Calu3 (cell line): Measurements from ENCODE around the gene TCIRG1. TPM values are rescaled to one million over a fixed set of nuclear protein-coding genes. Genes with fewer than 3 reads are reported as not detected.

Source experiments
- BruUV-seq: library from RNA; stranded (reverse); fragments of 400-500 nt; replicated peaks from 2 replicates; lab custom pipeline; 2021; lab: Mats Ljungman, UMichigan
- CTCF ChIA-PET: fragments of 300-600 bp; sonication (Branson Sonifier 250); formaldehyde crosslinking; loops from one replicate; lab custom pipeline; 2022; ENCODE audit warnings: antibody characterized with exemption; lab: Charles Lee
- DNase-seq: peaks from one replicate; pipeline ENCODE4 v3.0.0; 2022
- H3K27ac Mint-ChIP-seq: one replicate; pipeline ENCODE4 v1.8.0; 2022; ENCODE audit warnings: mixed read lengths; ENCODE audit not compliant: unreplicated experiment
- H3K27me3 Mint-ChIP-seq: one replicate; pipeline ENCODE4 v1.8.0; 2022; ENCODE audit warnings: mixed read lengths; ENCODE audit not compliant: unreplicated experiment
- H3K36me3 Mint-ChIP-seq: one replicate; pipeline ENCODE4 v1.8.0; 2022; ENCODE audit warnings: mild to moderate bottlenecking, moderate library complexity, mixed read lengths; ENCODE audit not compliant: insufficient read depth, unreplicated experiment
- H3K4me1 Mint-ChIP-seq: one replicate; pipeline ENCODE4 v1.8.0; 2022; ENCODE audit warnings: mild to moderate bottlenecking, low read depth, mixed read lengths; ENCODE audit not compliant: unreplicated experiment
- H3K4me3 Mint-ChIP-seq: one replicate; pipeline ENCODE4 v1.8.0; 2022; ENCODE audit warnings: mild to moderate bottlenecking, low read depth, moderate library complexity, mixed read lengths; ENCODE audit not compliant: unreplicated experiment
- H3K9me3 Mint-ChIP-seq: one replicate; pipeline ENCODE4 v1.8.0; 2022; ENCODE audit warnings: low read depth, mixed read lengths; ENCODE audit not compliant: unreplicated experiment
- intact Hi-C: fragments of 100-400 bp; cut with micrococcal nuclease; formaldehyde crosslinking; loops from one replicate; pipeline ENCODE4 v1.10.0; 2022; ENCODE audit not compliant: unreplicated experiment
- total RNA-seq: library from RNA; stranded (reverse); gene quantifications from 2 replicates; pipeline ENCODE4 v1.2.3, GENCODE V29; 2022
- TF ChIP-seq, protein P1 (sequence below): fragments of 200-600 bp; IDR thresholded peaks from one replicate; pipeline ENCODE4 v1.8.0; 2022; ENCODE audit warnings: antibody characterized with exemption; ENCODE audit not compliant: unreplicated experiment

Gene TCIRG1
- total RNA-seq, 1 experiment from 2014 or later, result 49.7 TPM

DNA sequence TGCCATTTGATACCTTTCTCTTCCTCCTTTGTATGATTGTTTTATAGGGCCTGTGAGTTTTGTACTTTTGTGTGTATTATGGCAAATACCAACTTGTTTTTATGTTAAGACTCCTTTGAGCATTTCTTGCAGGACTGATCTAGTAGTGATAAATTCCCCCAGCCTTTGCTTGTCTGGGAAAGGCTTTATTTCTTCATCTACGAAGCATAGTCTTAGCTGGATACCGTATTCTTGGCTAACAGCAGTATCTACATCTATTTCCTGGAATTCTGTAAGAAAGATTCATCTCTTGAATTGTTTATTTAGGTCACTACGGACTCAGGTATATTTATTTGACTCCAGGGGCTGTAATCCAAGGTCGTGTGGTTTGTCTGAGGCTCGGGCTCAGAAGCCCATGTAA is 14.3 kb upstream of the TCIRG1 start:
- BruUV-seq, result no TSS peak
- no peaks in the 10 kb centered on the region for H3K9me3 Mint-ChIP-seq
- intact Hi-C loops, result no loop called here
- no peak overlapping the region for H3K27ac Mint-ChIP-seq
- no peaks in the 10 kb centered on the region for H3K27me3 Mint-ChIP-seq
- CTCF ChIA-PET, result no interaction called here
- peaks cover 67% of the 10 kb centered on the region for H3K36me3 Mint-ChIP-seq
- peaks cover 29% of the 10 kb centered on the region for H3K4me1 Mint-ChIP-seq
- DNase-seq, result no peak
- TF ChIP-seq, protein P1, sequence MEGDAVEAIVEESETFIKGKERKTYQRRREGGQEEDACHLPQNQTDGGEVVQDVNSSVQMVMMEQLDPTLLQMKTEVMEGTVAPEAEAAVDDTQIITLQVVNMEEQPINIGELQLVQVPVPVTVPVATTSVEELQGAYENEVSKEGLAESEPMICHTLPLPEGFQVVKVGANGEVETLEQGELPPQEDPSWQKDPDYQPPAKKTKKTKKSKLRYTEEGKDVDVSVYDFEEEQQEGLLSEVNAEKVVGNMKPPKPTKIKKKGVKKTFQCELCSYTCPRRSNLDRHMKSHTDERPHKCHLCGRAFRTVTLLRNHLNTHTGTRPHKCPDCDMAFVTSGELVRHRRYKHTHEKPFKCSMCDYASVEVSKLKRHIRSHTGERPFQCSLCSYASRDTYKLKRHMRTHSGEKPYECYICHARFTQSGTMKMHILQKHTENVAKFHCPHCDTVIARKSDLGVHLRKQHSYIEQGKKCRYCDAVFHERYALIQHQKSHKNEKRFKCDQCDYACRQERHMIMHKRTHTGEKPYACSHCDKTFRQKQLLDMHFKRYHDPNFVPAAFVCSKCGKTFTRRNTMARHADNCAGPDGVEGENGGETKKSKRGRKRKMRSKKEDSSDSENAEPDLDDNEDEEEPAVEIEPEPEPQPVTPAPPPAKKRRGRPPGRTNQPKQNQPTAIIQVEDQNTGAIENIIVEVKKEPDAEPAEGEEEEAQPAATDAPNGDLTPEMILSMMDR, result no peak
- no peak overlapping the region for H3K4me3 Mint-ChIP-seq

DNA sequence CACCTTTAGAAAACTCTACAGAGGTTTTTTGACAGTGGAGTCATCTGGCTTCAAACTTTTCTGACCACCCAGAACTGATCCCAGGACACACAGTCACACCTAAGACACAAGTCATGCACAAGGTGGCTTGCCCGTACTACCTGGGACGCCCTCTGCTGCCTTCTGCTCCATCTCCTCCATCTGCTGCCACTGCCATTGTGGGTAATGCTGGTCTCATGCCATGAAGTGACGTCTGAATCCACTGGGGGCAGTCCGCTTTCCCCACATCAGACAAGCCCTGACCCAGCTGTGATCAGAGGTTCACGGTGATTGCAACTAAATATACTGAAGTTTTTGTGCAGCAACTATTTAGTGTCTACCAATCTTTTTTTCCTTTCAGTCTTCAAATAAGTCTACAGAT is 13.8 kb upstream of the TCIRG1 start:
- H3K4me3 Mint-ChIP-seq, result no peak overlapping the region
- CTCF ChIA-PET, result interaction anchor here (0.6 kb wide), 1 partner anchor 115 kb away, joined by 3 read pairs; no protein-coding TSS in a partner anchor
- H3K27me3 Mint-ChIP-seq, result no peaks in the 10 kb centered on the region
- intact Hi-C loops, result no loop called here
- TF ChIP-seq, protein P1, result no peak
- DNase-seq, result no peak
- no TSS peak for BruUV-seq
- H3K27ac Mint-ChIP-seq, result no peak overlapping the region
- peaks cover 73% of the 10 kb centered on the region for H3K36me3 Mint-ChIP-seq
- H3K4me1 Mint-ChIP-seq, result peaks cover 30% of the 10 kb centered on the region
- no peaks in the 10 kb centered on the region for H3K9me3 Mint-ChIP-seq

DNA sequence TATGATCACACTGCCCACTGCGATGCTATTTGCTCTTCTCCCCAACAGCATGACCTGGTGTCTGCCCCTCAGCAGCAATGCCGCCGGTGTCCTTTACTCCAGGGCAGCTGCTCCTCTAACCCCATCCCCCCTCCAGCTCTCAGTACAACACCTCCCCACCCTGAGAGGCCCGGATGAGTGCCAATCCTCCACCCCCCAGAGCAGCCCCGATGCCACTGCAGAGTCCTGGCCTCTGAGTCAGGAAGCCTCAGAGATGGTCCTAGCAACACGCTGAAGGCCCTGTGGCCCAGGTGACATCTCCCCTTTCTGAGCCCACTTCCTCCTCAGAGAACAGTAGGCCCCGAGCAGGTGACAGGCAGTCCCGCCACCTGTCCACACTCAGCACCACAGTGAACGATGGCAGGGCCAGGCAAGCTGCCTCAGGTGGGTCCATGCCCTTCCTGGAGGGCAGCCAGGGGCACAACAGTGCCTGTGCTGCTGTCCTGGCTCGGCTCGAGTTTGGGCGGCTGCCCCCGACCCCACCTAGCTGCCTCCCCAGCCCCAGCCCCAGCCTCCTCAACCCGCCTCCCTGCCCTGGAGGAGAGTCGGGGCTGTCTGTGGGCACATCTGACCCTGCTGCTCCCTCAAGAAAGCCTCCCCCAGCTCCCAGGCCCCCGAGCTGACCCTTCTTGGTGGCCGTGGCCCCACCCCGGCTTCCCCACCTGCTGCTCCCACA is 12.3 kb upstream of the TCIRG1 start:
- peaks cover 25% of the 10 kb centered on the region for H3K4me1 Mint-ChIP-seq
- H3K9me3 Mint-ChIP-seq, result no peaks in the 10 kb centered on the region
- no peak overlapping the region for H3K4me3 Mint-ChIP-seq
- H3K36me3 Mint-ChIP-seq, result peaks cover 73% of the 10 kb centered on the region
- no peak for DNase-seq
- CTCF ChIA-PET, result no interaction called here
- intact Hi-C loops, result no loop called here
- no TSS peak for BruUV-seq
- H3K27me3 Mint-ChIP-seq, result no peaks in the 10 kb centered on the region
- H3K27ac Mint-ChIP-seq, result peak overlapping the region; percentile 21
- TF ChIP-seq, protein P1, result no peak

DNA sequence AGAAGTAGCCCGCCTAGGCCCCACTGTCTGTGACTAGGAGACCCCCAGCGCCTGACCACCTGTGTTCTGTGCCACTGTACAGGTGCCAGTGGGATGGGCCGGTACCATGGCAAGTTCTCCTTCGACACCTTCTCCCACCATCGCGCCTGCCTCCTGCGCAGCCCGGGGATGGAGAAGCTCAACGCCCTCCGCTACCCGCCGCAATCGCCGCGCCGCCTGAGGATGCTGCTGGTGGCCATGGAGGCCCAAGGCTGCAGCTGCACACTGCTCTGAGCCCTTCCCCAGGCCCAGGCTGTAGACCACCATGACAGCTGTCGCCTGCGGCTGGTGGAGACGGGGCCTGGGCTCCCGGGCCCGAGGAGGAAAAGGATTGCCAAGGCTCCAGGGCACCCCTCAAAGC is 11.2 kb upstream of the TCIRG1 start:
- H3K4me1 Mint-ChIP-seq, result peaks cover 31% of the 10 kb centered on the region
- no peaks in the 10 kb centered on the region for H3K9me3 Mint-ChIP-seq
- BruUV-seq, result no TSS peak
- peak overlapping the region; percentile 82 for H3K27ac Mint-ChIP-seq
- no peak for DNase-seq
- intact Hi-C loops, result no loop called here
- peak overlapping the region; percentile 21 for H3K4me3 Mint-ChIP-seq
- CTCF ChIA-PET, result no interaction called here
- peaks cover 70% of the 10 kb centered on the region for H3K36me3 Mint-ChIP-seq
- TF ChIP-seq, protein P1, result no peak
- H3K27me3 Mint-ChIP-seq, result no peaks in the 10 kb centered on the region
